Retina (tissue), 1 donor: ENCODE data around the gene PITHD1.
"Not testable (repeated sequence)": the region's sequence is repeated elsewhere in the genome, so short reads cannot be mapped to it uniquely, and the experiment has no call there.

Source experiments
- DNase-seq: peaks from one replicate; pipeline ENCODE4 v3.0.0-alpha.2; 2016

PITHD1 gene, protein sequence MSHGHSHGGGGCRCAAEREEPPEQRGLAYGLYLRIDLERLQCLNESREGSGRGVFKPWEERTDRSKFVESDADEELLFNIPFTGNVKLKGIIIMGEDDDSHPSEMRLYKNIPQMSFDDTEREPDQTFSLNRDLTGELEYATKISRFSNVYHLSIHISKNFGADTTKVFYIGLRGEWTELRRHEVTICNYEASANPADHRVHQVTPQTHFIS

GRCh38 chr1:23777979-23778814 is at the start of gene PITHD1:
Gene PITHD1 (plus strand): TSS chr1:23778418. CDS start chr1:23778516, 98 bp downstream.
- DNase-seq, result peak; percentile 88

DNA sequence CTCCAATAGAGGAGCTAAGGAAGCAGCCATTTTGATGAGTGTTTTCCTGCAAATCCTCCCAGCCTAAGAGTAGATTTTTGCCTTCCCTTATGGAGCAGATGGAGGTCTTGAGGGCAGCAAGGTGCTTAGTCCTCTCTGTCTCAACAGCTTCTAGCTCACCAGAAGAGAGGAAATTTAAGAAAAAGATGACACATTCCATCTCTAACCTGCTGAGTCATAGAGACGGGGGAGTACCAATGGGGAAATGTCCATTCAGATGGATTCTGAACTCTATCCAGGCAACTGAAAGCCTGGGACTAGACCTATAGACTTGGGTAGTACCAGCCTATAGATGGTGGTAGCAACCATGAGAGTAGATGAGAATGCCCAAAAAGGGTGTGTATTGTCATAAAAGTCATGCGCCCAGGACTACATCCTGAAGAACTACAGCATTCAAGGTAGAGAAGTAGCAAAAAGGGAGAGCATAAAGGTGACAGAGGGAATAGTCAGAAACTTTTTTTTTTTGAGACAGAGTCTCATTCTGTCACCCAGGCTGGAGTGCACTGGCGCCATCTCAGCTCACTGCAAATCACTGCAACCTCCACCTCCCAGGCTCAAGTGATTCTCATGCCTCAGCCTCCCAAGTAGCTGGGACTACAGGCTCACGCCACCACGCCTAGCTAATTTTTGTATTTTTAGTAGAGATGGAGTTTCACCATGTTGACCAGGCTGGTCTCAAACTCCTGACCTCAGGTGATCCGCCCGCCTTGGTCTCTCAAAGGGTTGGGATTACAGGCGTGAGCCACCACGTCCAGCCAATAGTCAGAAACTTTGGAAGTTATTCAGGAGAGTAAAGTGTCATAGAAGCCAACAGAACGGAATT is 45.6 kb upstream of the PITHD1 start:
- DNase-seq, result no peak

DNA sequence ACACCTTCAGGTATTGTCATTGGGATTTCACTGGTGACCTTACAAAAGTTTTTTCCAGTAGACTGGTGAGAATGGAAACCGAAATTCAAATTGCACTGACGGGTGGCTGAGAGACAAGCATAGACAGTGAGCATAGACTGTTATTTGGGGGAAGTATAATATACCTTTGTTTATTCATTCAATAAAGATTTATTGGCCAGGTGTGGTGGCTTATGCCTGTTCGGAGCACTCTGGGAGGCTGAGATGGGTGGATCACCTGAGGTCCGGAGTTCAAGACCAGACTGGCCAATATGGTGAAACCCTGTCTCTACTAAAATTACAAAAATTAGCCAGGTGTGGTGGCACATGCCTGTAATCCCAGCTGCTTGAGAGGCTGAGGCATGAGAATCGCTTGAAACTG is 44.9 kb upstream of the PITHD1 start:
- DNase-seq, result not testable (repeated sequence)

- no peak for DNase-seq
These were observed 41.6 kb upstream of the PITHD1 start for GRCh38 chr1:23736437-23737134.

GRCh38 chr1:23741609-23742008 is 36.6 kb upstream of the PITHD1 start:
- DNase-seq, result no peak

DNA sequence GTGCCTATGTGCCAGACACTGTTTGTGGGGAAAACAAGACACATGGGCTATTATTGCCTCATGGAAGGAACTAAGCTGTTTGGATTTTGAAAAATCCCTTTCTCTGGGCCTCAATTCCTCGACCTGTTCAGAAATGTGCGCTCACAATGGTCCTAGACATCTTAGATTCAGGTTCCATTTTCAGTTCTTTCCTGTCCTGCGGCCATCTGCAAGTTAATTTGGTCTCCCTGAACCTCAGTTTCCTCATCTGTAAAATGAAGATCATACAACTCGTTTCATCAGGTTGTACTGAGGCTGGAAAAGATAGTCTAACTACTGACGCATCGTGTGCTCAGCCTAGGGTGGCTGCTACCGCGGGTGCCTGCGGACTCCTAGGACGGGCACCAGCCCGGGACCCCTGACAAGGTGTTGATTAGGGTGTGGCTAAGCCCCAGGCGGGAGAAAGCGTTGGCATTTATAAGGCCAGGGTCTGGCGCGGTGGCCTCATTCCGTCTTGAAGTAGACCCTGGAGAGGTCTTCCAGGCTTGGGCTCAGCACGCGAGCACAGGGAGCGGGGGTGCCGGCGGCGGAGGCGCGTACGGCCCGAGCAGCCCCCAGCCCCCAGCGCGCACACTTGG is 35.4 kb upstream of the PITHD1 start:
- no peak for DNase-seq

- peak; percentile 89 for DNase-seq
These were observed 34.7 kb upstream of the PITHD1 start, which contains the start of gene ELOA for GRCh38 chr1:23743287-23744152. Gene ELOA (plus strand): TSS chr1:23743471. CDS start chr1:23743504, 33 bp downstream.

DNA sequence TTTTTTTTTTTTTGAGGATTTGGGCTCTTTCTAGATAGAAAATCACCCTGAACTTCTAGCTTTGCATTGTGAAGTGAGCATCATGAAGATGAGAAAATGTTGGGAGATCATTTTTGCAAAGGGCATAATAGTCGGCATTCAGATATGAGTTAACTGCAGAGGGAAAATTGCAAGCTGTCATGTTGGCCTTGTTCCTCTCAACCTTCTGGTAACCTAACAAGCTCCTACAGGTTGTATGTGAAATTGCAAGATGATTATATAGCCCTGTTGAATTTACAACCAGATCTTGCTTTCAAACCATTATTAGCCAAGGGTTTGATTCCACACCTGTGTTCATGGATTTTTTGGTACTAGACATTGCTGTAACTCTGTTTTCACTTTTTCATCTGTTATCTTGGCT is 32.7 kb upstream of the PITHD1 start:
- no peak for DNase-seq

DNA sequence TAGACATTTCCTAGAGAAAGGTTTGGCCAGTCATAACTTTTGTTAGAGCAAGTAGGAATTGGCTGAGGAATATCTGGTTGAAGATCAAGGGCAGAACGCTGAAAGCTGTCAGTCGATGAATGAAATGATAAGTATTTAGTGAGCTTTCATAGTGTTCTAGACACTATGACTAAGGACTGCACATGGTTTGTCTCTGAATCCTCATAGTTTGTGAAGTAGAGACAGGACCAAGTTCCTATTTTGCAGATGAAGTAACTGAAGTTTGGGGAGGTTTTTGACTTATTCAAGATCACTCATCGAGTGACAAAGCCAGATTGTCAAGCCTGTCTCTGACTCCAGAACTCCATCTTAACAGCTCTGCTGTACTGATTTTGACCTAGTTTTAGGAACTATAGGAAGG is 30.2 kb upstream of the PITHD1 start:
- DNase-seq, result no peak

GRCh38 chr1:23751050-23751814 is 27.0 kb upstream of the PITHD1 start:
- DNase-seq, result peak; percentile 28

DNA sequence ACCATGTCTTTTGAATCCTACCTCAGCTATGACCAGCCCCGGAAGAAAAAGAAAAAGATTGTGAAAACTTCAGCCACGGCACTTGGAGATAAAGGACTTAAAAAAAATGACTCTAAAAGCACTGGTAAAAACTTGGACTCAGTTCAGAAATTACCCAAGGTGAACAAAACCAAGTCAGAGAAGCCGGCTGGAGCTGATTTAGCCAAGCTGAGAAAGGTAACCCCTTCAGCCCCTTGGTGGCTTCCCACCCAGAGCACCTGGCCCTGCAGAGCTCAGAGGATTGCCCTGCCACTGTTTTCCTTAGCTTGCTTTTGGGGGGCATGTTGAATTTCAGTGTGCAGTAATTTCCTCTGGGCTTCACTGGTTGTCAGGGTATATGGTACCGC is 26.4 kb upstream of the PITHD1 start:
- DNase-seq, result no peak

- DNase-seq, result no peak
These were observed 25.3 kb upstream of the PITHD1 start for GRCh38 chr1:23752909-23753308.

DNA sequence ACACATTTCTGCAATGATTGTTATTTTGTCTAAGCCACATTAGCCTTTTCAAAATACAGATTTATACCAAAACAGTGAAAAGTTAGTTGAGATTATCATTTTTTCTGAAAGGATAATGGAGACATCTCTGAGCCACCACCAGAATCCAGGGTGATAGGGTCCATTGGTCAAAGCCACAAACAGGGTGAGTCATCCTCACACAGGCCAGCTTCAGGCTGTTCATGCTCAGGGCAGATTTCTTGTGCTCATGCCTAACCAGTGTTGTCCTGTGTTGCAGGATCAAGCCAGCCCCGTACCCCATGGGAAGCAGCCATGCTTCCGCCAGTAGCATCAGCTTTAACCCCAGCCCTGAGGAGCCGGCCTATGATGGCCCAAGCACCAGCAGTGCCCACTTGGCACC is 21.5 kb upstream of the PITHD1 start:
- no peak for DNase-seq

DNA sequence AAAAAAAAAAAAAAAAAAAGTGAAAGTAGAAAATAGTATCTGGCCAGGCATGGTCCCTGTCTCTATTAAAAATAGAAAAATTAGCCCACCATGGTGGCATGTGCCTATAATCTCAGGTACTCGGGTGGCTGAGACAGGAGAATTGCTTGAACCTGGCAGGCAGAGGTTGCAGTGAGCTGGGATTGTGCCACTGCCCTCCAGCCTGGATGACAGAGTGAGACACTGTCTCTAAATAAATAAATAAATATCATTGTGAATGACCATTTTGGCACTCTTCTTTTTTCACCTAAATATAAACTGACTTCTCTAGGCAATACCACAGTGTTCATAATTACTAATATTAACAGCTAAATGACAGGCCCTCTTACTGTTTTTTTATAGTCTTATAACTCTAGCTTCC is 20.4 kb upstream of the PITHD1 start:
- DNase-seq, result no peak

DNA sequence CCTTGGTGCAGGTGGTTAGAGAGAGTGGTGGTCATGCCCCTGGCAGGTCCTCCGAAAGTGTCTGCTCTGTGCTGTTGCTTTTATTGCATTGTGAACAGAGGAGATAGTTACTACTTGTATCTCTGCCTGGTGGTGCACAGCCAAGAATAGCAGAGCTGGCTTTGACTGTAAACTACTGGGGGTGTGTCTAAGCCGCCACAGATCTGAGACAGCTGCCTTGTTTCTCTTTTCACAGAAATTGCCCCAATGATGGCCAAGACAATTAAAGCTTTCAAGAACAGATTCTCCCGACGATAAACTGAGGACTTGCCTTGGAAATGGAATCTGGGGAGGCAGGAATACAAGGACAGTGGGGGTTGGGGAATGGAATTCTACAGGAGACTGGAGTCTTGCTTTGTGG is 18.9 kb upstream of the PITHD1 start:
- no peak for DNase-seq

DNA sequence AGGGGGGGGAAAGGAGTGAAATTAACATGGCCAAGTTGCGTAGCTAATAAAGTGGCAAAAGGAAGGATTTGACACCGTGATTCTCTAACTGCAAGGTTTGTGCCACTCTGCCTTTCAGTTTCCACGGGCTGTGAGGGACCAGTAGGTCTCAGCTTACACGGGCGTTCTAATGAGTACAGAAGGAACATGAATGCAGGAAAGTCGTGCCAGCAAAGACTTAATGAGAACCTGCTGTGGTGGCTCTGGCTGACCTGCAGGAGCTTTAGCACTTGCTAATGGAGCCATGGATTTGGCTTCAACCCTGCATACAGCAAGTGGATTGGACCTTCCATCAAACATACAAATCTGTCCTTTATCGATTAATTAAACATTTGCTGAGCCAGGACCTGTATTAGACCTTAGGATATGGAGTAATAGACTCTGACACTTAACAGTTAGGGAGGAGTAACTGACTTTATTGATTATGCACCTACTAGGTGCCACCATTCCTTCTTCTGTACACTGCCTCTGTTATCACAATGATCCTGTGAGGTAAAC is 15.1 kb upstream of the PITHD1 start:
- no peak for DNase-seq

DNA sequence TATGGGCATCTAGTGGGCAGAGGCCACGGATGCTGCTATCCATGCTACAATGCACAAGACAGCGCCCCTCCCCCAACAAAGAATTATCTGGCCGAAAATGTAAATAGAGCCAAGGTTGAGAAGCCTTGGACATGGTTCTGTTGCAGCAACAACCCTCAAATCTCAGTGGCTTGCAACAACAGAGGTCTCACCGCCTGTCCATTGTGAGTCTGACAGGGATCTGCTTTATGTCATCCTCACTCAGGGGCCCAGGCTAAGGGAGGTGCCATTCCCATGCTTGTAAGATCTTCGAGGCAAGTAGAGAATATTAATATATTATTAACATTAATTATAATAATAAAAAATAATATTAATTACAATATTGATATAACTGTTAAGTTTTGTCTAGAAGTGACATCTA is 9.5 kb upstream of the PITHD1 start:
- DNase-seq, result no peak

DNA sequence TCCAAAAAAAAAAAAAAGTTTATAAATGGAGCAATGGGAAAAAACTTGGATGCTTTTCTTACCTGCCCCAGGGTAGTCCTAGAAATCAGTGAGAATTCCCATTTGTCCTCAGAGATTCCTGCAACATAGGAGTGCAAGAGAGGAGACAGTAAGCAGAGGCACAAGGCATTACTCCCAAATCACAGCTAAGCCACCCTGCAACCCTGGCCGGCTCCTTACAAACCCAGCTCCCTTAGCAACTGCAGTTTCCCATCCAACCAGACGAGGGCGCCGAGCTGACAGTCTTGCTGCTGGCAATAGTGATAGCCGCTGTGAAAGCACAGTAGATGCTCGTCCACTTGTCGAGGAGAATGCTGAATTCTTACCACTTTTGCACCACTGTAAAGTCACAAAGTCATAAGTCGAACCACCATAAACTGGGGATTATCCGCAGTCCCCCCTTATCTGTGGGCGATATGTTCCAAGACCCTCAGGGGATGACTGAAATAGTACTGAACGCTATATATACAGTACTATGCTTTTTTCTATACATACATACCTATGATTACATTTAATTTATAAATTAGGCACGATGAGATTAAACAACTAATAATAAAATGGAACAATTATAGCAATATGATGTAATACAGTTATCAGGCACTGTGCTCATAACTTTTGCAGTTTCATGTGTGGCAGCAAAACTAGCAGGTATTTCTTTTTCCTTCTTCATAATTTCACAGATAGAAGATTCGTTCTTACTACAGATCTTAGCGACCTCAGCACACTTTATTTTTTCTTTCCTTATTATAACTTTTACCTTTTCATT is 6.0 kb upstream of the PITHD1 start:
- DNase-seq, result peak; percentile 81

DNA sequence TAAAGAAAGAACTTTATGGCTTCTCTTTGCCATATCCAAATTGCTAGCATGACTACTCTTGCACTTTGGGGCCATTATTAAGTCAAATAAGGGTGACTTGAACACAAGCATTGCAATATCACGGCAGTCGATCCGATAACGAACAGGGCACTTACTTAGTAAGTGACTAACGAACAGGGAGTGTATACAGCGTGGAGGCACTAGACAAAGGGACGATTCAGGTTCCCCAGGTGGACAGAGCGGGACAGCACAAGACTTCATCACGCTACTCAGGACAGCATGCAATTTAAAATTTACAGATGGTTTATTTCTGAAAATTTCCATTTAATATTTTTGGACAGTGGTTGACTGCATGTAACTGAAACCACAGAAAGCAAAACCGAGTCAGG is 5.4 kb upstream of the PITHD1 start:
- DNase-seq, result no peak
